NCI-H1092 treated with DMSO at 0.1 percent for 48 hours (cell line): ENCODE results near the gene MLLT3.
"Not testable (repeated sequence)": the region's sequence is repeated elsewhere in the genome, so short reads cannot be mapped to it uniquely, and the experiment has no call there.

ENCODE experiments used
- DNase-seq: peaks from one replicate; lab custom pipeline; 2025; lab: John Stamatoyannopoulos, UW

Gene MLLT3

GRCh38 chr9:20622330-20623020 is at the start of gene MLLT3:
MLLT3 (minus strand) TSS chr9:20622499.
- peak; percentile 96 for DNase-seq

GRCh38 chr9:20671635-20672034 is 49.3 kb upstream of the MLLT3 start:
- no peak for DNase-seq

GRCh38 chr9:20670395-20670794 is 48.1 kb upstream of the MLLT3 start:
- DNase-seq, result no peak

- no peak for DNase-seq
These were observed 42.2 kb upstream of the MLLT3 start for GRCh38 chr9:20664501-20664900.

- DNase-seq, result no peak
These were observed 40.8 kb upstream of the MLLT3 start for GRCh38 chr9:20663133-20663532.

- DNase-seq, result no peak
These were observed 39.9 kb upstream of the MLLT3 start for GRCh38 chr9:20662156-20662555.

GRCh38 chr9:20659474-20659967 is 37.2 kb upstream of the MLLT3 start:
- no peak for DNase-seq

- peak; percentile 34 for DNase-seq
These were observed 36.6 kb upstream of the MLLT3 start for GRCh38 chr9:20658677-20659473.

- not testable (repeated sequence) for DNase-seq
These were observed 36.0 kb upstream of the MLLT3 start for GRCh38 chr9:20658246-20658667.

GRCh38 chr9:20651939-20652338 is 29.6 kb upstream of the MLLT3 start:
- DNase-seq, result no peak

- no peak for DNase-seq
These were observed 28.5 kb upstream of the MLLT3 start for GRCh38 chr9:20650750-20651299.

- DNase-seq, result no peak
These were observed 28.0 kb upstream of the MLLT3 start for GRCh38 chr9:20650313-20650712.

- DNase-seq, result no peak
These were observed 27.1 kb upstream of the MLLT3 start for GRCh38 chr9:20649381-20649780.

GRCh38 chr9:20646656-20647055 is 24.4 kb upstream of the MLLT3 start:
- no peak for DNase-seq

GRCh38 chr9:20643660-20644059 is 21.4 kb upstream of the MLLT3 start:
- DNase-seq, result no peak

- DNase-seq, result no peak
These were observed 19.7 kb upstream of the MLLT3 start for GRCh38 chr9:20642045-20642444.

- DNase-seq, result peak; percentile 38
These were observed 18.3 kb upstream of the MLLT3 start for GRCh38 chr9:20640331-20641187.

GRCh38 chr9:20636888-20637440 is 14.7 kb upstream of the MLLT3 start:
- DNase-seq, result no peak

- no peak for DNase-seq
These were observed 12.6 kb upstream of the MLLT3 start for GRCh38 chr9:20634895-20635294.

GRCh38 chr9:20632705-20633104 is 10.4 kb upstream of the MLLT3 start:
- no peak for DNase-seq

GRCh38 chr9:20630241-20630943 is 8.1 kb upstream of the MLLT3 start:
- DNase-seq, result no peak
